HEK293T (cell line): ENCODE results near the gene TRPC4AP.

Source experiments
- BHLHE40 ChIP-seq: fragments of 450-650 bp; IDR thresholded peaks from 2 replicates; pipeline ENCODE4 v1.6.1; 2016; ENCODE audit warnings: mild to moderate bottlenecking, moderate library complexity, borderline replicate concordance
- CTBP1 ChIP-seq: fragments of 450-650 bp; IDR thresholded peaks from 2 replicates; pipeline ENCODE4 v1.6.1; 2016; ENCODE audit warnings: borderline replicate concordance
- ELF4 ChIP-seq: fragments of 450-650 bp; IDR thresholded peaks from 2 replicates; pipeline ENCODE4 v1.6.1; 2017; ENCODE audit warnings: antibody characterized with exemption
- FOXA1 ChIP-seq: fragments of 450-650 bp; IDR thresholded peaks from 2 replicates; pipeline ENCODE4 v1.6.1; 2016; ENCODE audit warnings: mild to moderate bottlenecking
- FOXK2 ChIP-seq: fragments of 450-650 bp; IDR thresholded peaks from 2 replicates; pipeline ENCODE4 v1.6.1; 2016; ENCODE audit warnings: mild to moderate bottlenecking
- HDGF ChIP-seq: fragments of 450-650 bp; IDR thresholded peaks from 2 replicates; pipeline ENCODE4 v1.6.1; 2017; ENCODE audit warnings: antibody characterized with exemption, borderline replicate concordance
- LEF1 ChIP-seq: fragments of 450-650 bp; IDR thresholded peaks from 2 replicates; pipeline ENCODE4 v1.6.1; 2017; ENCODE audit warnings: mild to moderate bottlenecking, borderline replicate concordance
- PKNOX1 ChIP-seq: fragments of 450-650 bp; IDR thresholded peaks from 2 replicates; pipeline ENCODE4 v1.6.1; 2016
- SP1 ChIP-seq: fragments of 450-650 bp; IDR thresholded peaks from 2 replicates; pipeline ENCODE4 v1.6.1; 2017
- SUZ12 ChIP-seq: fragments of 450-650 bp; IDR thresholded peaks from 2 replicates; pipeline ENCODE4 v1.6.1; 2016; ENCODE audit warnings: mild to moderate bottlenecking
- ZNF384 ChIP-seq: fragments of 450-650 bp; IDR thresholded peaks from 2 replicates; pipeline ENCODE4 v1.6.1; 2016

GRCh38 chr20:35120012-35120701 is 27.6 kb upstream of the TRPC4AP start:
- no peak for TF ChIP-seq LEF1
- TF ChIP-seq ZNF384: no peak
- no peak for TF ChIP-seq FOXK2
- no peak for TF ChIP-seq FOXA1
- no peak for TF ChIP-seq BHLHE40
- TF ChIP-seq SUZ12: no peak
- no peak for TF ChIP-seq HDGF
- TF ChIP-seq CTBP1: no peak
- no peak for TF ChIP-seq SP1
- no peak for TF ChIP-seq PKNOX1
- no peak for TF ChIP-seq ELF4
